GM12801 (cell line): Measurements from ENCODE around the gene CPXM2.

ENCODE experiments used
- CTCF ChIP-seq: IDR thresholded peaks from one replicate; pipeline ENCODE4 v1.5.1; 2011; ENCODE audit warnings: control low read depth; ENCODE audit not compliant: insufficient read length; ENCODE audit errors: extremely low read depth

Gene CPXM2

DNA sequence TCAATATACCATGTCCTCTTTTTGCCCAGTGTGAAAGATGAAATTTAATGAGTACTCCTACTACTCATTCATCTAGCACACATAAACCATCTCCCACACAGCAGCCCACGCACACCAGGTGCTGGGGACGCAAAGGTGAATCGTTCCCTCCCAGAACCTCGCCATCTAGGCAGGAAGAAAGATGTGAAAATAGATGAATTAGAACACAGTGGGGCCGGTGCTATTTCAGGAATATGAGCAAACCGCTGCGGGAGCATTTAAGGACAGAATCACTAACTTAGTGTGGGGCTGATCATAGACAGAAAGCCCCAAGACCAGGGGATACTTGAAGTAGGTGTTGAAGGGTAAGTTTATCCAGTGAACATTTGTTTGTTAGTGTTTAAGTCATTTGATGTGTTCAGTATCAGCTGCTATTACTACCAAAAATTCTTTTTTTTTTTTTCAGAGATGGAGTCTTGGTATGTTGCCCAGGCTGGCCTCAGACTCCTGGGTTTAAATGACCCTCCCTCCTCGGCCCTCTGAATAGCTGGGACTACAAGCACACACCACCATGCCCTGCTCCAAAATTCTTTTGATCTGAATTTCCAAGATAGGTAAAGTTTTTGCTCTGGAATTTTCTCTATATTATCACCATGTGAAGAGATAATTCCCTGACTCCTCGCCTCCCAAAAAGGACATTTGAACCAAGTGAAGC, 48.8 kb downstream of the CPXM2 start:
- no peak for TF ChIP-seq CTCF

DNA sequence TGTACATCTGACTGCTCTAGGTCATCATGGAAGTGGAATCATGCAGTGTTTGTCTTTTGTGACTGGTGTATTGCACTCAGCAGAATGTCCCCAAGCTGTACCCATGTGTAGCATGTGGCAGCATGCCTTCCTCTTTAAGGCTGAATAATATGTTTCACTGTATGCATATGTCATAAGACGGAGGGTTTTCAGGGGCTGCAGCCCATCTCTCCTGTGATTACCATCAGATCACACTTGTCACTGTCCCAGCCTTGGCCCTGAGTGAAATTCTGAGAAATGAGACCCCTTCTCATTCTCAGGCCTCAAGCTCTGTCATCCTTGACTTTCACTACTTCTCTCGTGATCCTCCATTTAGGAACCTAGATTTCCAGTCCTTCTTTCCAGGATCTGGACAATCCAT, 50.0 kb downstream of the CPXM2 start:
- TF ChIP-seq CTCF: no peak

GRCh38 chr10:123841115-123841514, 50.5 kb downstream of the CPXM2 start:
- TF ChIP-seq CTCF: no peak

- no peak for TF ChIP-seq CTCF
Measured at GRCh38 chr10:123840714-123841113, 50.9 kb downstream of the CPXM2 start.

DNA sequence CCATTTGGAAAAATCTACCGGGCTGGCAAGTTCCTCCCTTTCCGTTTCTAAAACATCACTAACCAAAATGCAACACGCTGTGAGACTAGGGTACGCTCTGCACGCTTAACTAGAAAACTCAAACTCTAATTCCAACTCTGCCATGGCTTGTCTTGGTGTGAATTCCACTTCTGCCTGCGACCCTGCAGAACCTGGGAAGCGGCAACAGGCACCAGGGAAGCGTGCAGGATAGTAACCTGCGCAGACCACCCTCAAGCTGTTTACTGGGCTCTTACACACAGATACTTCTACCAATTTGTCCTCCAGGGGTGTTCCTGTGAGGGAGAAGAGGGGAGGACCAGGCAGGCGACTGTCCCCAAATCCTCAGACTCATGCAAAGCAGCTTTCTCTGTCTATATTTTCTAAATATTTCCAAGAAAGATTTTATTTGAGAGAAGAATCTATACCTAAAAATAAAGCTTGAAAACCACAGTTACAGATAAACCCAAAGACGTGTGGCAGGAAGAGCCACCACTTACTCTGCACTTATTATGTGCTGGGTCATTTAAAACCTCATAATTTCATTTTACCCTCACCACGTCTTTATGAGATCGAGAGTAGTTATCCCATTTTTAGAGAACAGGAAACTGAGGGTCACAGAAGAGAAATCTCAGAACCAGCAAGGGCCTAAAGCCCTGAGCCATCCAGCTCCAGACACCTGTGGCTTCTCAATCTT, 52.9 kb downstream of the CPXM2 start:
- no peak for TF ChIP-seq CTCF

DNA sequence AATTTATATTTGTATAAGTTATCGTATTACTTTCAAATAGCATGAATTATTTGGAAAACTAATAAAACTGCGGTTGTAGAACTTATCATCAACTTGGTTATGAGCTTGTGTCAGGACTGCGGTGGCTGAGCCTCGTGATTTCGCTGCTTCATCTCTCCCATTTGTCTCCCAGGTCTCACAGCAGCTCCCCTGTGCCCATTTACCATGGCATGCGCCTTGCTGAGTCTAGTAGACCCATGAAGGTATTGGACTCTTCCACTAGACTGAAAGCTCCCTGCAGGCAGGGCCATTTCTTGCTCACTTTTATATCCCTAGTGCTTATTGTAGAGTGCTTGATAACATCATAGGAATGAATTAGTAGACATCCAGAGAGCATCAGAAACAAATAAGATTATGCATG, 53.9 kb downstream of the CPXM2 start:
- TF ChIP-seq CTCF: no peak

- TF ChIP-seq CTCF: no peak
Measured at GRCh38 chr10:123836418-123837145, 55.0 kb downstream of the CPXM2 start.
